ENCODE data around the gene PUM2.
"Not testable (repeated sequence)": the region's sequence is repeated elsewhere in the genome, so short reads cannot be mapped to it uniquely, and the experiment has no call there.

Gene PUM2

GRCh38 chr2:20264629-20265028 lies 86.0 kb downstream of the PUM2 start:
- ATAC-seq (ENCODE audit: low read depth) (no peak), DNase-seq (ENCODE audit: low spot score in 2 of 2) (no peak)
- H3K27ac Mint-ChIP-seq = no peak overlapping the region
- H3K9me3 Mint-ChIP-seq = no peaks in the 10 kb centered on the region
- peaks cover 6% of the 10 kb centered on the region for H3K36me3 Mint-ChIP-seq
- H3K27me3 Mint-ChIP-seq = no peaks in the 10 kb centered on the region
- H3K4me1 Mint-ChIP-seq = no peaks in the 10 kb centered on the region
- no peak overlapping the region for H3K4me3 Mint-ChIP-seq

- H3K27ac Mint-ChIP-seq = no peak overlapping the region
- DNase-seq (ENCODE audit: low spot score in 2 of 2) (no peak), ATAC-seq (ENCODE audit: low read depth) (no peak)
- no peaks in the 10 kb centered on the region for H3K4me1 Mint-ChIP-seq
- no peaks in the 10 kb centered on the region for H3K27me3 Mint-ChIP-seq
- H3K4me3 Mint-ChIP-seq = no peak overlapping the region
- peaks cover 21% of the 10 kb centered on the region for H3K36me3 Mint-ChIP-seq
- H3K9me3 Mint-ChIP-seq = no peaks in the 10 kb centered on the region
These were observed 93.2 kb downstream of the PUM2 start for GRCh38 chr2:20257411-20257810.

GRCh38 chr2:20254731-20255130 lies 95.9 kb downstream of the PUM2 start:
- H3K27ac Mint-ChIP-seq = no peak overlapping the region

GRCh38 chr2:20250436-20250835 lies 100.2 kb downstream of the PUM2 start:
- peaks cover 28% of the 10 kb centered on the region for H3K36me3 Mint-ChIP-seq
- H3K27ac Mint-ChIP-seq = no peak overlapping the region
- H3K9me3 Mint-ChIP-seq = no peaks in the 10 kb centered on the region
- H3K27me3 Mint-ChIP-seq = no peaks in the 10 kb centered on the region
- no peaks in the 10 kb centered on the region for H3K4me1 Mint-ChIP-seq
- no peak overlapping the region for H3K4me3 Mint-ChIP-seq
- DNase-seq (ENCODE audit: low spot score in 2 of 2) = no peak
- no peak for ATAC-seq (ENCODE audit: low read depth)

More at GRCh38 chr2:20254731-20255130, 95.9 kb downstream of the PUM2 start:
- ATAC-seq (ENCODE audit: low read depth) = no peak
- Mint-ChIP-seq H3K4me3 (no peak overlapping the region), H3K4me1 (no peaks in the 10 kb centered on the region), H3K27me3 (no peaks in the 10 kb centered on the region), H3K9me3 (no peaks in the 10 kb centered on the region), H3K36me3 (peaks cover 23% of the 10 kb centered on the region)
- DNase-seq (ENCODE audit: low spot score in 2 of 2) = no peak

DNA sequence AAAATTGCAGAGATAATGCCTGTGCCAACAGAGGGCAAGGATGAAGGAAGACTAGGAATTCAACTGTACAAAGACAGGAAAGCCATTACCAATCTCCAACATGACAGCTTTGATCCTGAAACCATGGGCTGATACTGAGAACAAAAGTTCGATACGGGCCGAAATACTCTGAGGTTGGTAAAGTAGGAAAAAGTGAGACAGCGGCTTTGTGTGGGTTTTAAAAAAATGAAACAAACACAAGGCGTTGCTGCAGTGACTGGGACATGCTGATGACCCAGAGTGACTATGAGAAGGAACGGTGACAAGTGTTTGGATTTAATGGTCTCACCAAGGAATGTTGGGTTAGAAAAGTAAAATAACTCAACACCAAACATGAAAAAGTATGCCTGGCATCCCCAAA lies 101.5 kb downstream of the PUM2 start:
- H3K36me3 Mint-ChIP-seq = peaks cover 26% of the 10 kb centered on the region

DNA sequence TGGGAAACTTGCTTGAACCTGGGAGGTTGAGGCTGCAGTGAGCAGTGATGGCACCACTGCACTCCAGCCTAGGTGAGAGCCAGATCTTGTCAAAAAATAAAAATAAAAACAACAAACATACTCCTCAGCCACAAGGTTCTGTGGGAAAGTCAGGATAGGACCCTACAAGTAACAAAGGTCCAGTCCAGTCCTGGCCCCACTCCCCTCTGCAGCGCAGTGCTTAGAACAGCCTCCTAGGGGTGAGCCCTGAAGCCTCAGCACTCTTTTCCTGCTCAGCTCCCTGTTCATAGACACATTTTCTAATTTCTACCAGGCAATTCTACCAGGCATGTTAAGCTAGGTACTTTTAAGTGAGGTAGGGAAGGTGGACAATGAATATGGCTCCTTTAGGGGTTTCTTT lies 103.6 kb downstream of the PUM2 start:
- H3K9me3 Mint-ChIP-seq = no peaks in the 10 kb centered on the region
- ATAC-seq (ENCODE audit: low read depth) (no peak), DNase-seq (ENCODE audit: low spot score in 2 of 2) (no peak)
- H3K4me1 Mint-ChIP-seq = peaks cover under 1% of the 10 kb centered on the region
- peaks cover 20% of the 10 kb centered on the region for H3K36me3 Mint-ChIP-seq
- no peak overlapping the region for H3K4me3 Mint-ChIP-seq
- no peak overlapping the region for H3K27ac Mint-ChIP-seq
- H3K27me3 Mint-ChIP-seq = no peaks in the 10 kb centered on the region

More for the DNA sequence above, 101.5 kb downstream of the PUM2 start:
- ATAC-seq (ENCODE audit: low read depth) = no peak
- Mint-ChIP-seq H3K27ac (peak overlapping the region; percentile 41), H3K27me3 (no peaks in the 10 kb centered on the region), H3K4me1 (no peaks in the 10 kb centered on the region), H3K4me3 (no peak overlapping the region), H3K9me3 (no peaks in the 10 kb centered on the region)
- no peak for DNase-seq (ENCODE audit: low spot score in 2 of 2)

DNA sequence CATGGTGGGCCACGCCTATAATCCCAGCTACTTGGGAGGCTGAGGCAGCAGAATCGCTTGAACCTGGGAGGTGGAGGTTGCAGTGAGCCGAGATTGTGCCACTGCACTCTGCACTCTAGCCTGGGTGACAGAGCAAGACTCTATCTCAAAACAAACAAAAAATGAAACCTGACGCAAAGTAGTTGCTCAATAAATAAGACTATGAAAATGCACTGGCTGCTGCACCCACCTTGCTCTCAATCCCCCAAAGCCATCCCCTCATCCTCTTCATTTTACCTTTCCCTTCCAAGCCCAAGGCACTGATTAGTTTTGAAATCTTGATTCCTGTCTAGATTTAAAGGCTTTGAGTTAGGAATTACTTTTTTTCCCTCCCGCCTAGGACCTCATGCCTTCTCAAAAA lies 107.0 kb downstream of the PUM2 start:
- not testable (repeated sequence) for H3K9me3 Mint-ChIP-seq
- peak overlapping the region; percentile 81 for H3K27ac Mint-ChIP-seq

DNA sequence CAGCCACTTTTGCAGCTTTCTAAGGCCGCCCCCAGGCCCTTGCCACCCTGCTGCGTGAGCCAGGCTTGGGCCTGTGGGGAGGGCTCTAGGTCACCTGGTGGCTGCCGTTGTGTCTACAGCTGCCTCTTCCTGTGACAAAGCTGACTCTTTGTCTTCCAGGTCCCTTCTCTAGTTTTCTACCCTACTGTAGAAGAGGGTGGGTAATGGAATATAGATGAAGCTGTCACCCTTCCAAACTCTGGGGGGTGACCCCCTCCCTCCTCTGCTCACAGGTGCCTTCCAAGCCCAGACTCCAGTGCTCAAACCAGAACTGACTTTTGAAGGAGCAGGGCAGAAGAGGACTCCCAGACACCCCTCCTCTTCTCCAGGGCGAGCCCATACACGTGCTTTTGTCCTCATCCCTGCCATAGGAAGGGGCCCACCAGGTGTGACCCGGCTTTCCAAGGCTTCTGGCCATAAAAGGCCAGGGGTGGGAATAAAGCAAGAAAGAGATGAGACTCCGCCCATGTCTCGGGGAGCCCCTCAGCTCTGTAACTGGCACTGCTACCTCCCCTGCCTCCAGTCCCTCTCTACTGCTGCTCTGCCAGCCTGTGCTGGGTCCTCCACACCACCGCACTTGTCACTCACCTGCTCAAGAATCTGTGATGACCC lies 107.8 kb downstream of the PUM2 start:
- Mint-ChIP-seq H3K36me3 (peaks cover 6% of the 10 kb centered on the region), H3K27me3 (peaks cover 2% of the 10 kb centered on the region), H3K9me3 (peaks cover 3% of the 10 kb centered on the region), H3K27ac (no peak overlapping the region), H3K4me1 (peaks cover 6% of the 10 kb centered on the region), H3K4me3 (no peak overlapping the region)
- no peak for DNase-seq (ENCODE audit: low spot score in 2 of 2)
- ATAC-seq (ENCODE audit: low read depth) = peak; percentile 32

More for the DNA sequence above, 107.0 kb downstream of the PUM2 start:
- not testable (repeated sequence) for H3K27me3 Mint-ChIP-seq; H3K4me1 Mint-ChIP-seq; DNase-seq (ENCODE audit: low spot score in 2 of 2); ATAC-seq (ENCODE audit: low read depth); H3K36me3 Mint-ChIP-seq; H3K4me3 Mint-ChIP-seq

- Mint-ChIP-seq H3K9me3 (peaks cover 6% of the 10 kb centered on the region), H3K4me3 (peak overlapping the region; percentile 61), H3K27me3 (peaks cover 3% of the 10 kb centered on the region), H3K36me3 (no peaks in the 10 kb centered on the region), H3K4me1 (peaks cover 6% of the 10 kb centered on the region), H3K27ac (peak overlapping the region; percentile 50)
- DNase-seq (ENCODE audit: low spot score in 2 of 2) (no peak), ATAC-seq (ENCODE audit: low read depth) (no peak)
These were observed 108.5 kb downstream of the PUM2 start for GRCh38 chr2:20241973-20242726.

GRCh38 chr2:20240291-20240690 lies 110.4 kb downstream of the PUM2 start:
- not testable (repeated sequence) for H3K4me1 Mint-ChIP-seq; ATAC-seq (ENCODE audit: low read depth); H3K4me3 Mint-ChIP-seq; H3K27me3 Mint-ChIP-seq; DNase-seq (ENCODE audit: low spot score in 2 of 2); H3K27ac Mint-ChIP-seq; H3K36me3 Mint-ChIP-seq; H3K9me3 Mint-ChIP-seq

DNA sequence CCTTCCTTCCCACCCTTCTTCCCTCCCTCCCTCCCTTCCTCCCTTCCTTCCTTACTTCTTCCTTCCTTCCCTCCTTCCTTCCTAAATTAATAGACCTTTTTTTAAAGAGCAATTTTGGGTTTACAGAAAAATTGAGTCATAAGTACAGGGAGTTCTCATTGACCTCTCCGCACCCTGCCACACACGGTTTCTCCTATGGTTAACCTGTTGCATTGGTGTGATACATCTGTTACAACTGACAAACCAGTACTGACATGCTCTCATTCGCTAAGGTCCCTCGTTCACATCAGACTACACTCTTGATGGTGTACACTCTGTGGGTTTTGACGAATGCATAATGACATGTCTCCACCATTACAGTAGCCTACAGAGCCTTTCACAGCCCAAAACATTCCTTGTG lies 114.1 kb downstream of the PUM2 start:
- no peak overlapping the region for H3K27ac Mint-ChIP-seq
- no peaks in the 10 kb centered on the region for H3K36me3 Mint-ChIP-seq
- DNase-seq (ENCODE audit: low spot score in 2 of 2) (peak in 1 of 2 donors; percentile 4), ATAC-seq (ENCODE audit: low read depth) (no peak)
- peaks cover 6% of the 10 kb centered on the region for H3K9me3 Mint-ChIP-seq
- peaks cover 13% of the 10 kb centered on the region for H3K27me3 Mint-ChIP-seq
- no peak overlapping the region for H3K4me3 Mint-ChIP-seq
- H3K4me1 Mint-ChIP-seq = peaks cover 2% of the 10 kb centered on the region

DNA sequence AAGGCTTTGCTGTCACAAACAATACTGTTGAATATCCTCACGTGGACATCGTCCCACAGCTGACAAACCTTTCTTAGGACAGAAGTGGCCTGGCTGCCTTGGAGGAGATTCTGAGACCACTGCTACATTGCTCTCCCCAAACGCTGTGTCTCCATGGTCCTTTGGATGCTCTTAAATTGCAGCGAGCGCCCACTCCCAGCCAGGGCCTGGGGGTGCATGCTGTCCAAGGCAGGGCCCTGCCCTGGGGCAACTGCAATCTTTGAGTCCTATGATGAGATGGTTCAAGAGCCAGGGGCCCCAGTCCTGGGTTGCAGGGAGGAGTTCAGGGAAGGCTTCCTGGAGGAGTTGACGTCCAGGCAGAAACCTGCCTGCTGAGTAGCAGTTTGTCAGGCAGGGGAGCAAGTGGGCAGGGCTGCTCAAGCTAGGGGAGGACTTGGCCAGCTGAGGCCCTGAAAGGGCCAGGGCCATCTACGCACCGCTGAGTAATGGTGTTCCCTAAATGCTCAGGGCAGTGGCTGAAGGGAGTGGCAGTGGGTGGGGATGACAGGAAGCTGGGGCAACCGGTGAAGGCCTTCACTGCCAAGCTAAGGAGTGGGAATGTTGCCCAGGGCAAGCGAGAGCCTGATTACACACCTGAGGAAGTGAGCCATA lies 114.9 kb downstream of the PUM2 start:
- DNase-seq (ENCODE audit: low spot score in 2 of 2) (peak in 1 of 2 donors; percentile 2), ATAC-seq (ENCODE audit: low read depth) (no peak)
- Mint-ChIP-seq H3K4me1 (no peaks in the 10 kb centered on the region), H3K9me3 (peaks cover 6% of the 10 kb centered on the region), H3K36me3 (no peaks in the 10 kb centered on the region), H3K27ac (no peak overlapping the region), H3K4me3 (no peak overlapping the region), H3K27me3 (peaks cover 14% of the 10 kb centered on the region)

- not testable (repeated sequence) for H3K27ac Mint-ChIP-seq; DNase-seq (ENCODE audit: low spot score in 2 of 2); H3K36me3 Mint-ChIP-seq; H3K4me1 Mint-ChIP-seq; H3K9me3 Mint-ChIP-seq; H3K4me3 Mint-ChIP-seq; ATAC-seq (ENCODE audit: low read depth)
- H3K27me3 Mint-ChIP-seq = peaks cover 17% of the 10 kb centered on the region
These were observed 116.0 kb downstream of the PUM2 start for GRCh38 chr2:20234597-20234996.

- DNase-seq (ENCODE audit: low spot score in 2 of 2) (no peak), ATAC-seq (ENCODE audit: low read depth) (no peak)
- H3K4me3 Mint-ChIP-seq = no peak overlapping the region
- H3K36me3 Mint-ChIP-seq = peaks cover 4% of the 10 kb centered on the region
- peaks cover 2% of the 10 kb centered on the region for H3K9me3 Mint-ChIP-seq
- no peaks in the 10 kb centered on the region for H3K4me1 Mint-ChIP-seq
- no peak overlapping the region for H3K27ac Mint-ChIP-seq
- peaks cover 24% of the 10 kb centered on the region for H3K27me3 Mint-ChIP-seq
These were observed 117.8 kb downstream of the PUM2 start for GRCh38 chr2:20232837-20233207.

Data from memory B cell (primary cell).